ENCODE data around the gene RAP2A.

GRCh38 chr13:97497400-97497799 lies 63.4 kb downstream of the RAP2A start:
- TF ChIP-seq CHD2 (IDR thresholded peaks at IDR 0.05; ENCODE audit: low read depth, low read length) (no peak), ZBTB34 (CRISPR knock-in tag; IDR thresholded peaks at IDR 0.05) (no peak), ZNF121 (CRISPR knock-in tag; conservative IDR thresholded peaks at IDR 0.05) (no peak), NCOA1 (IDR thresholded peaks at IDR 0.05; ENCODE audit: low read depth) (no peak), TRIM25 (IDR thresholded peaks at IDR 0.05; ENCODE audit: borderline replicate concordance) (no peak), JUND (IDR thresholded peaks at IDR 0.05; ENCODE audit: borderline replicate concordance, low read depth, low read length) (no peak), JUND (tag; IDR thresholded peaks at IDR 0.05; ENCODE audit: borderline replicate concordance, low read depth, low read length) (no peak), XRCC3 (IDR thresholded peaks at IDR 0.05) (no peak), CTCF (IDR thresholded peaks at IDR 0.05 in 2 of 3, conservative IDR thresholded peaks at IDR 0.05 in 1 of 3; ENCODE audit: insufficient read depth in 2 of 3, low read depth in 1 of 3, low read length in 3 of 3) (no peak), DIDO1 (tag; IDR thresholded peaks at IDR 0.05; ENCODE audit: low read depth) (no peak), BCLAF1 (IDR thresholded peaks at IDR 0.05; ENCODE audit: borderline replicate concordance in 1 of 2, control insufficient read depth in 1 of 2, low read depth in 2 of 2, low read length in 1 of 2) (no peak)
